Activated naive CD4-positive, alpha-beta T cell treated with anti-CD3 and anti-CD28 coated beads, Interleukin-2, amount 50 U/mL, for 72 hours (primary cell): Measurements from ENCODE around the gene SOWAHA. TPM values are rescaled to one million over a fixed set of nuclear protein-coding genes. Genes with fewer than 3 reads are reported as not detected.
A peak's percentile ranks its signal among the peaks of the same experiment; 100 is the strongest.
"Not testable (repeated sequence)": the region's sequence is repeated elsewhere in the genome, so short reads cannot be mapped to it uniquely, and the experiment has no call there.

ENCODE experiments used
- ATAC-seq, 2 donors: fragments of 150-1000 bp; cut with Tn5 transposase; 2 replicates each; pipeline ENCODE4 v1.10.0; 2021; ENCODE audit warnings: mild to moderate bottlenecking in 2 of 2, moderate library complexity in 2 of 2
- DNase-seq, 2 donors: peaks; one replicate each; pipeline ENCODE4 v3.0.0; 2021 to 2022; ENCODE audit warnings: low spot score in 2 of 2
- H3K27ac Mint-ChIP-seq, 2 donors: one replicate each; pipeline ENCODE4 v1.8.0; 2022; ENCODE audit warnings: mild to moderate bottlenecking in 2 of 2, mixed read lengths in 2 of 2
- H3K36me3 Mint-ChIP-seq, 2 donors: one replicate each; pipeline ENCODE4 v1.8.0; 2022; ENCODE audit warnings: mixed read lengths in 2 of 2
- H3K9me3 Mint-ChIP-seq, 2 donors: one replicate each; pipeline ENCODE4 v1.8.0; 2022; ENCODE audit warnings: mixed read lengths in 2 of 2
- total RNA-seq, 2 donors: library from RNA; stranded (reverse); gene quantifications; one replicate each; pipeline ENCODE4 v1.2.3, GENCODE V29; 2022

Gene SOWAHA
- total RNA-seq, 2 donors from 2014 or later, result not detected

- no peak for ATAC-seq
- DNase-seq, result no peak
- Mint-ChIP-seq H3K9me3 (no peaks in the 10 kb centered on the region), H3K27ac (no peak overlapping the region), H3K36me3 (no peaks in the 10 kb centered on the region)
Measured at GRCh38 chr5:132850066-132850465, 37.0 kb downstream of the SOWAHA start.

- no peaks in the 10 kb centered on the region for H3K36me3 Mint-ChIP-seq
- H3K9me3 Mint-ChIP-seq, result no peaks in the 10 kb centered on the region
- DNase-seq (no peak), ATAC-seq (no peak)
- no peak overlapping the region for H3K27ac Mint-ChIP-seq
Measured at GRCh38 chr5:132853323-132853722, 40.2 kb downstream of the SOWAHA start.

GRCh38 chr5:132853790-132854189 is 40.7 kb downstream of the SOWAHA start:
- DNase-seq, result no peak
- no peak overlapping the region for H3K27ac Mint-ChIP-seq
- H3K9me3 Mint-ChIP-seq, result no peaks in the 10 kb centered on the region
- no peak for ATAC-seq
- H3K36me3 Mint-ChIP-seq, result no peaks in the 10 kb centered on the region

- H3K27ac Mint-ChIP-seq, result no peak overlapping the region
- H3K9me3 Mint-ChIP-seq, result no peaks in the 10 kb centered on the region
- H3K36me3 Mint-ChIP-seq, result no peaks in the 10 kb centered on the region
- ATAC-seq, result no peak
- DNase-seq, result no peak
Measured at GRCh38 chr5:132854301-132854700, 41.2 kb downstream of the SOWAHA start.

GRCh38 chr5:132854992-132855391 is 41.9 kb downstream of the SOWAHA start:
- not testable (repeated sequence) for H3K27ac Mint-ChIP-seq, H3K36me3 Mint-ChIP-seq, DNase-seq, H3K9me3 Mint-ChIP-seq, ATAC-seq

- DNase-seq, result no peak
- peak overlapping the region in 1 of 2 donors; percentile 72 for H3K27ac Mint-ChIP-seq
- H3K36me3 Mint-ChIP-seq, result no peaks in the 10 kb centered on the region
- H3K9me3 Mint-ChIP-seq, result no peaks in the 10 kb centered on the region
- no peak for ATAC-seq
Measured at GRCh38 chr5:132856011-132856410, 42.9 kb downstream of the SOWAHA start.

- no peak for ATAC-seq
- H3K36me3 Mint-ChIP-seq, result no peaks in the 10 kb centered on the region
- no peaks in the 10 kb centered on the region for H3K9me3 Mint-ChIP-seq
- H3K27ac Mint-ChIP-seq, result no peak overlapping the region
- no peak for DNase-seq
Measured at GRCh38 chr5:132859889-132860437, 46.9 kb downstream of the SOWAHA start.

- no peak for DNase-seq
- no peak overlapping the region for H3K27ac Mint-ChIP-seq
- no peaks in the 10 kb centered on the region for H3K36me3 Mint-ChIP-seq
- no peaks in the 10 kb centered on the region for H3K9me3 Mint-ChIP-seq
- ATAC-seq, result no peak
Measured at GRCh38 chr5:132860742-132861141, 47.6 kb downstream of the SOWAHA start.

- peak; percentile 40 to 43 for ATAC-seq
- no peak for DNase-seq
- H3K36me3 Mint-ChIP-seq, result peaks cover 21 to 23% of the 10 kb centered on the region in 2 donors
- no peaks in the 10 kb centered on the region for H3K9me3 Mint-ChIP-seq
- peak overlapping the region; percentile 97 to 99 for H3K27ac Mint-ChIP-seq
Measured at GRCh38 chr5:132865668-132866341, 52.7 kb downstream of the SOWAHA start.

Other genes with a start within 250 kb of the SOWAHA start
- under 1 TPM; 0.72 to 0.98 TPM for gene IL13, start 155.1 kb upstream of the SOWAHA start, total RNA-seq
- not detected for gene IL4, start 139.3 kb upstream of the SOWAHA start, total RNA-seq
- gene KIF3A, start 75.8 kb upstream of the SOWAHA start, total RNA-seq, result 10 to 100 TPM in 1 of 2 donors, 1 to 10 TPM in 1; 9.0 to 12.7 TPM
- 1 to 10 TPM in 1 of 2 donors, under 1 TPM in 1; 0.87 to 2.2 TPM for gene CCNI2, start 65.9 kb upstream of the SOWAHA start, total RNA-seq
- gene SEPTIN8, start 36.1 kb upstream of the SOWAHA start, total RNA-seq, result 10 to 100 TPM in 1 of 2 donors, 1 to 10 TPM in 1; 9.4 to 15.5 TPM
- gene SHROOM1, start 17.3 kb downstream of the SOWAHA start, total RNA-seq, result 1 to 10 TPM; 1.3 to 2.3 TPM
- 1 to 10 TPM; 1.1 to 1.3 TPM for gene GDF9, start 53.2 kb downstream of the SOWAHA start, total RNA-seq
- 100 to 1,000 TPM; 396 to 399 TPM for gene UQCRQ, start 53.3 kb downstream of the SOWAHA start, total RNA-seq
- 1 to 10 TPM; 1.5 to 3.8 TPM for gene LEAP2, start 60.4 kb downstream of the SOWAHA start, total RNA-seq
- 10 to 100 TPM; 31.6 to 52.8 TPM for gene AFF4, start 150.3 kb downstream of the SOWAHA start, total RNA-seq
- gene ZCCHC10, start 213.2 kb downstream of the SOWAHA start, total RNA-seq, result 10 to 100 TPM; 24.9 to 34.8 TPM
- 100 to 1,000 TPM; 168 to 198 TPM for gene HSPA4, start 238.7 kb downstream of the SOWAHA start, total RNA-seq